Adipocyte (in vitro differentiated cells): ENCODE results near the gene FUT9.

Experiments
- DNase-seq: peaks from one replicate; pipeline ENCODE4 v3.0.0-alpha.2; 2015; ENCODE audit warnings: low read depth
- H3K27me3 ChIP-seq: replicated peaks from 2 replicates; pipeline ENCODE4 v1.7.0; 2013; ENCODE audit warnings: mild to moderate bottlenecking, low read length, moderate library complexity; ENCODE audit not compliant: control insufficient read depth, insufficient read depth
- H3K36me3 ChIP-seq: 2 replicates; pipeline ENCODE4 v1.7.0; 2013; ENCODE audit warnings: low read length, mild to moderate bottlenecking, moderate library complexity; ENCODE audit not compliant: control insufficient read depth, insufficient read depth, severe bottlenecking
- H3K4me1 ChIP-seq: 2 replicates; pipeline ENCODE4 v1.7.0; 2013; ENCODE audit warnings: mild to moderate bottlenecking, low read length, moderate library complexity; ENCODE audit not compliant: control insufficient read depth, insufficient read depth
- H3K4me3 ChIP-seq: 2 replicates; pipeline ENCODE4 v1.7.0; 2013; ENCODE audit warnings: mild to moderate bottlenecking, low read length, moderate library complexity
- H3K9ac ChIP-seq: 2 replicates; pipeline ENCODE4 v1.7.0; 2013; ENCODE audit warnings: mild to moderate bottlenecking, low read length, moderate library complexity
- H3K9me3 ChIP-seq: 2 replicates; pipeline ENCODE4 v1.7.0; 2013; ENCODE audit warnings: mild to moderate bottlenecking, low read length, moderate library complexity; ENCODE audit not compliant: control insufficient read depth

FUT9 gene

GRCh38 chr6:96015518-96016333, at the start of gene FUT9:
TSS of gene FUT9 (plus strand) at chr6:96015974. CDS start at chr6:96203156, 187,182 bp downstream.
- Histone ChIP-seq H3K9ac (no peak within 1 kb of the TSS), H3K4me3 (no peak within 1 kb of the TSS), H3K4me1 (no peaks in the 10 kb centered on the region), H3K9me3 (no peaks in the 10 kb centered on the region), H3K36me3 (no peaks in the 10 kb centered on the region), H3K27me3 (peaks cover 25% of the 10 kb centered on the region)
- no peak for DNase-seq

- DNase-seq, result no peak
- H3K4me3 ChIP-seq, result no peak overlapping the region
- no peaks in the 10 kb centered on the region for H3K27me3 ChIP-seq
- no peaks in the 10 kb centered on the region for H3K4me1 ChIP-seq
- peaks cover 35% of the 10 kb centered on the region for H3K9me3 ChIP-seq
- no peak overlapping the region for H3K9ac ChIP-seq
- no peaks in the 10 kb centered on the region for H3K36me3 ChIP-seq
Measured at GRCh38 chr6:95967594-95967993, 48.2 kb upstream of the FUT9 start.

GRCh38 chr6:95973976-95974375, 41.8 kb upstream of the FUT9 start:
- Histone ChIP-seq H3K9ac (no peak overlapping the region), H3K4me1 (no peaks in the 10 kb centered on the region), H3K36me3 (no peaks in the 10 kb centered on the region), H3K27me3 (no peaks in the 10 kb centered on the region), H3K4me3 (no peak overlapping the region), H3K9me3 (peaks cover 4% of the 10 kb centered on the region)
- DNase-seq, result no peak

- no peaks in the 10 kb centered on the region for H3K36me3 ChIP-seq
- peaks cover 1% of the 10 kb centered on the region for H3K9me3 ChIP-seq
- no peak overlapping the region for H3K4me3 ChIP-seq
- H3K27me3 ChIP-seq, result no peaks in the 10 kb centered on the region
- no peak for DNase-seq
- no peak overlapping the region for H3K9ac ChIP-seq
- H3K4me1 ChIP-seq, result no peaks in the 10 kb centered on the region
Measured at GRCh38 chr6:95978230-95978629, 37.5 kb upstream of the FUT9 start.

GRCh38 chr6:95991906-95992305, 23.9 kb upstream of the FUT9 start:
- Histone ChIP-seq H3K9ac (no peak overlapping the region), H3K27me3 (no peaks in the 10 kb centered on the region), H3K9me3 (peaks cover 20% of the 10 kb centered on the region), H3K36me3 (no peaks in the 10 kb centered on the region), H3K4me3 (no peak overlapping the region), H3K4me1 (no peaks in the 10 kb centered on the region)
- no peak for DNase-seq

GRCh38 chr6:95994151-95994550, 21.6 kb upstream of the FUT9 start:
- Histone ChIP-seq H3K27me3 (no peaks in the 10 kb centered on the region), H3K9me3 (peaks cover 20% of the 10 kb centered on the region), H3K4me1 (no peaks in the 10 kb centered on the region), H3K4me3 (no peak overlapping the region), H3K9ac (no peak overlapping the region), H3K36me3 (no peaks in the 10 kb centered on the region)
- no peak for DNase-seq

GRCh38 chr6:95998133-95998532, 17.6 kb upstream of the FUT9 start:
- H3K9ac ChIP-seq, result no peak overlapping the region

GRCh38 chr6:96001891-96002575, 13.7 kb upstream of the FUT9 start:
- no peaks in the 10 kb centered on the region for H3K27me3 ChIP-seq
- H3K4me3 ChIP-seq, result no peak overlapping the region
- no peaks in the 10 kb centered on the region for H3K4me1 ChIP-seq
- no peak overlapping the region for H3K9ac ChIP-seq
- no peaks in the 10 kb centered on the region for H3K36me3 ChIP-seq
- no peak for DNase-seq
- peaks cover 12% of the 10 kb centered on the region for H3K9me3 ChIP-seq

More at GRCh38 chr6:95998133-95998532, 17.6 kb upstream of the FUT9 start:
- Histone ChIP-seq H3K9me3 (peaks cover 12% of the 10 kb centered on the region), H3K4me1 (no peaks in the 10 kb centered on the region), H3K4me3 (no peak overlapping the region), H3K36me3 (no peaks in the 10 kb centered on the region), H3K27me3 (no peaks in the 10 kb centered on the region)
- DNase-seq, result no peak

- H3K36me3 ChIP-seq, result no peaks in the 10 kb centered on the region
- DNase-seq, result no peak
- peaks cover 12% of the 10 kb centered on the region for H3K9me3 ChIP-seq
- no peak overlapping the region for H3K4me3 ChIP-seq
- no peak overlapping the region for H3K9ac ChIP-seq
- no peaks in the 10 kb centered on the region for H3K4me1 ChIP-seq
- H3K27me3 ChIP-seq, result no peaks in the 10 kb centered on the region
Measured at GRCh38 chr6:96002576-96002910, 13.2 kb upstream of the FUT9 start.

- Histone ChIP-seq H3K27me3 (no peaks in the 10 kb centered on the region), H3K4me3 (no peak overlapping the region), H3K9ac (no peak overlapping the region), H3K36me3 (no peaks in the 10 kb centered on the region), H3K9me3 (peaks cover 12% of the 10 kb centered on the region), H3K4me1 (no peaks in the 10 kb centered on the region)
- DNase-seq, result no peak
Measured at GRCh38 chr6:96002912-96003311, 12.9 kb upstream of the FUT9 start.

GRCh38 chr6:96007663-96008062, 8.1 kb upstream of the FUT9 start:
- no peaks in the 10 kb centered on the region for H3K27me3 ChIP-seq
- no peak for DNase-seq
- no peak overlapping the region for H3K4me3 ChIP-seq
- no peak overlapping the region for H3K9ac ChIP-seq
- H3K4me1 ChIP-seq, result no peaks in the 10 kb centered on the region
- no peaks in the 10 kb centered on the region for H3K9me3 ChIP-seq
- no peaks in the 10 kb centered on the region for H3K36me3 ChIP-seq
